LHCN-M2 (cell line): ENCODE measurements around the gene TARS2. TPM values are rescaled to one million over a fixed set of nuclear protein-coding genes. Genes with fewer than 3 reads are reported as not detected.

Source experiments
- DNase-seq: peaks from one replicate; pipeline ENCODE4 v3.0.0-alpha.2; 2012; ENCODE audit warnings: low read depth
- total RNA-seq: library from RNA; depleted of rRNA; stranded (reverse); fragments of >200 nt; gene quantifications from 2 replicates; pipeline ENCODE4 v1.2.3, GENCODE V29; 2014; rRNA removed

TARS2 gene
- total RNA-seq, 1 experiment from 2014 or later = 18.9 TPM

- no peak for DNase-seq
These were observed 68.2 kb downstream of the TARS2 start for GRCh38 chr1:150555198-150555970.

- no peak for DNase-seq
These were observed 69.0 kb downstream of the TARS2 start for GRCh38 chr1:150555971-150556865.

- DNase-seq = no peak
These were observed 69.9 kb downstream of the TARS2 start for GRCh38 chr1:150557065-150557600.

Other genes starting within 250 kb of the TARS2 start
- gene CA14, start 229.6 kb upstream of the TARS2 start, total RNA-seq = not detected in 2 replicates
- 114 and 117 TPM in 2 replicates for gene APH1A, start 218.4 kb upstream of the TARS2 start, total RNA-seq
- gene C1orf54, start 214.6 kb upstream of the TARS2 start, total RNA-seq = 2.9 and 4.2 TPM in 2 replicates
- gene CIART, start 204.9 kb upstream of the TARS2 start, total RNA-seq = 5.1 TPM in 2 replicates
- gene MRPS21, start 193.6 kb upstream of the TARS2 start, total RNA-seq = 58.8 and 97.4 TPM in 2 replicates
- gene PRPF3, start 165.9 kb upstream of the TARS2 start, total RNA-seq = 34.7 and 41.8 TPM in 2 replicates
- 10.8 and 13.4 TPM in 2 replicates for gene RPRD2, start 123.3 kb upstream of the TARS2 start, total RNA-seq
- 108 and 129 TPM in 2 replicates for gene ECM1, start 20.7 kb downstream of the TARS2 start, total RNA-seq
- gene FALEC, start 28.3 kb downstream of the TARS2 start, total RNA-seq = not detected in 2 replicates
- 2.8 and 3.1 TPM in 2 replicates for gene ADAMTSL4, start 62.0 kb downstream of the TARS2 start, total RNA-seq
- gene MCL1, start 92.2 kb downstream of the TARS2 start, total RNA-seq = 287 TPM in 2 replicates
- gene ENSA, start 142.2 kb downstream of the TARS2 start, total RNA-seq = 85.5 and 116 TPM in 2 replicates
- gene GOLPH3L, start 209.7 kb downstream of the TARS2 start, total RNA-seq = 5.0 and 6.9 TPM in 2 replicates
- 0.11 and 0.38 TPM in 2 replicates for gene HORMAD1, start 233.5 kb downstream of the TARS2 start, total RNA-seq